ENCODE results near the gene JAK2.

GRCh38 chr9:5008202-5008601 is 23.1 kb downstream of the JAK2 start:
- TF ChIP-seq EZH2 (IDR thresholded peaks at IDR 0.05; ENCODE audit: borderline replicate concordance, low read length) = no peak
- TF ChIP-seq CTCF (conservative IDR thresholded peaks at IDR 0.05 in 1 of 2, IDR thresholded peaks at IDR 0.05 in 1 of 2; ENCODE audit: extremely low read depth in 1 of 2, insufficient read depth in 1 of 2, low read depth in 1 of 2, low read length in 2 of 2) = no peak

Measured in mammary epithelial cell (primary cell).